K562 (cell line): ENCODE results near the gene PRKCE. TPM values are rescaled to one million over a fixed set of nuclear protein-coding genes. Genes with fewer than 3 reads are reported as not detected.

Source experiments
- ATAC-seq: fragments of 200-7000 bp; cut with Tn5 transposase; 3 replicates; pipeline ENCODE4 v1.9.1; 2020; ENCODE audit warnings: moderate library complexity
- BruUV-seq: library from RNA; stranded (reverse); fragments of 400-500 nt; replicated peaks from 2 replicates; lab custom pipeline; 2021; lab: Mats Ljungman, UMichigan
- CTCF ChIA-PET: fragments of 300-600 bp; formaldehyde crosslinking; extraction: SDS; loops from one replicate; lab custom pipeline; 2021; ENCODE audit warnings: low intra/inter-chr PET ratio; lab: Yijun Ruan, JAX
- POLR2A ChIA-PET: fragments of 300-600, 350-650 bp; sonication (Branson Sonifier 250); formaldehyde crosslinking; extraction: SDS; loops from one replicate; lab custom pipeline; 2021; ENCODE audit warnings: antibody characterized with exemption, inconsistent platforms; lab: Yijun Ruan, JAX
- DNase-seq, 4 experiments: peaks; one replicate each; pipeline versions ENCODE4 v3.0.0 to v3.0.0-alpha.2; 2011 to 2018; ENCODE audit warnings: low spot score in 3 of 4, mixed read lengths in 3 of 4; ENCODE audit errors: extremely low read depth in 1 of 4
- FAIRE-seq: peaks from 2 replicates; lab custom pipeline; 2011; peaks lifted over from hg19 to GRCh38; lab: Jason Lieb, UNC
- H2AFZ ChIP-seq: 2 replicates; pipeline ENCODE4 v1.6.0; 2011; ENCODE audit warnings: low read depth, low read length, control low read depth, inconsistent platforms
- H3K27ac ChIP-seq: fragments of 200-600 bp; 3 replicates; pipeline ENCODE4 v1.8.0; 2011; ENCODE audit warnings: low read depth, mild to moderate bottlenecking, control low read depth, inconsistent platforms, low read length, moderate library complexity, mixed read lengths; ENCODE audit errors: extremely low read depth
- H3K27me3 ChIP-seq, 2 experiments: fragments of 300-600 bp in 1 of 2; 2 replicates in 1 of 2; 3 replicates in 1 of 2; pipeline versions ENCODE4 v1.6.0 to v1.8.0; 2011; ENCODE audit warnings: inconsistent platforms in 2 of 2, low read length in 2 of 2, mild to moderate bottlenecking in 1 of 2, mixed read lengths in 1 of 2, moderate library complexity in 1 of 2; ENCODE audit not compliant: control insufficient read depth in 2 of 2, insufficient read depth in 2 of 2
- H3K36me3 ChIP-seq: fragments of 300-600 bp; 3 replicates; pipeline ENCODE4 v1.8.0; 2011; ENCODE audit warnings: mild to moderate bottlenecking, low read length, inconsistent platforms; ENCODE audit not compliant: control insufficient read depth, insufficient read depth
- H3K4me1 ChIP-seq, 2 experiments: fragments of 200-600 bp in 1 of 2; replicated peaks in 1 of 2; 2 replicates in 1 of 2; 3 replicates in 1 of 2; pipeline versions ENCODE4 v1.5.1 to v1.8.0; 2011; ENCODE audit warnings: inconsistent platforms in 2 of 2, low read length in 2 of 2, mild to moderate bottlenecking in 1 of 2, mixed read lengths in 1 of 2, moderate library complexity in 1 of 2; ENCODE audit not compliant: control insufficient read depth in 2 of 2, insufficient read depth in 2 of 2
- H3K4me2 ChIP-seq: 2 replicates; pipeline ENCODE4 v1.6.1; 2011; ENCODE audit warnings: low read length, control low read depth, inconsistent platforms, mixed read lengths; ENCODE audit not compliant: insufficient read depth
- H3K4me3 ChIP-seq: fragments of 200-600 bp; sonication (generic), shearing (Covaris generic); 2 replicates; pipeline ENCODE4 v1.5.1; 2016; ENCODE audit warnings: control low read depth, inconsistent platforms
- H3K79me2 ChIP-seq: fragments of 200-600 bp; 3 replicates; pipeline ENCODE4 v1.8.0; 2011; ENCODE audit warnings: low read length, inconsistent platforms; ENCODE audit not compliant: control insufficient read depth, insufficient read depth
- H3K9ac ChIP-seq, 2 experiments: 2 replicates each; pipeline versions ENCODE4 v1.6.0 to v1.6.1; 2011; ENCODE audit warnings: low read depth in 2 of 2, low read length in 2 of 2, control low read depth in 1 of 2, inconsistent platforms in 1 of 2, mild to moderate bottlenecking in 1 of 2, mixed read lengths in 1 of 2; ENCODE audit not compliant: insufficient read depth in 1 of 2
- H3K9me1 ChIP-seq: one replicate; pipeline ENCODE4 v1.6.0; 2011; ENCODE audit warnings: inconsistent platforms, mild to moderate bottlenecking, low read length, moderate library complexity; ENCODE audit not compliant: control insufficient read depth, insufficient read depth
- H3K9me3 ChIP-seq: replicated peaks from 2 replicates; pipeline ENCODE4 v1.5.1; 2011; ENCODE audit warnings: low read depth, low read length, inconsistent platforms; ENCODE audit not compliant: control insufficient read depth, insufficient read depth
- H4K20me1 ChIP-seq: replicated peaks from 2 replicates; pipeline ENCODE4 v1.6.1; 2011; ENCODE audit warnings: low read length, inconsistent platforms, mixed read lengths; ENCODE audit not compliant: control insufficient read depth, insufficient read depth
- E2F5 ChIP-seq: sonication (generic); formaldehyde crosslinking; IDR thresholded peaks from 2 replicates; pipeline ENCODE4 v1.8.0; 2022; ENCODE audit warnings: mild to moderate bottlenecking, missing genetic modification reagents
- ELF2 ChIP-seq: fragments of 250-450 bp; sonication (Bioruptor Pico); IDR thresholded peaks from 2 replicates; pipeline ENCODE4 v1.5.0; 2021; ENCODE audit warnings: mild to moderate bottlenecking
- GABPB2 ChIP-seq: fragments of 250-450 bp; sonication (Bioruptor Pico); conservative IDR thresholded peaks from 2 replicates; pipeline ENCODE4 v1.5.1; 2021; ENCODE audit warnings: mild to moderate bottlenecking
- HDAC8 ChIP-seq: fragments of 450-650 bp; IDR thresholded peaks from 2 replicates; pipeline ENCODE4 v1.6.1; 2016; ENCODE audit warnings: mild to moderate bottlenecking, missing genetic modification characterization, moderate library complexity, missing compliant biosample characterization
- KAT8 ChIP-seq: fragments of 450-650 bp; IDR thresholded peaks from 2 replicates; pipeline ENCODE4 v1.6.1; 2016; ENCODE audit warnings: low read depth, mild to moderate bottlenecking
- MYNN ChIP-seq, 2 experiments: sonication (generic); formaldehyde crosslinking in 1 of 2; IDR thresholded peaks; 2 replicates each; pipeline versions ENCODE4 v1.5.0 to v1.6.1; 2016 to 2020; ENCODE audit warnings: antibody characterized with exemption in 1 of 2, missing genetic modification reagents in 1 of 2
- NUFIP1 ChIP-seq: fragments of 450-650 bp; IDR thresholded peaks from 2 replicates; pipeline ENCODE4 v1.6.1; 2018; ENCODE audit not compliant: partially characterized antibody
- SAFB ChIP-seq: fragments of 200-400 bp; formaldehyde crosslinking; IDR thresholded peaks from 2 replicates; pipeline ENCODE4 v1.6.1; 2017; ENCODE audit warnings: low read depth, low read length, borderline replicate concordance
- XRCC5 ChIP-seq: fragments of 200-400 bp; formaldehyde crosslinking; IDR thresholded peaks from 2 replicates; pipeline ENCODE4 v1.6.1; 2017; ENCODE audit warnings: low read depth, mild to moderate bottlenecking, low read length
- ZNF551 ChIP-seq: fragments of 250-450 bp; sonication (Bioruptor Pico); IDR thresholded peaks from 2 replicates; pipeline ENCODE4 v1.5.0; 2021; ENCODE audit warnings: mild to moderate bottlenecking, moderate library complexity
- ZNF583 ChIP-seq: fragments of 250-450 bp; sonication (Bioruptor Pico); IDR thresholded peaks from 2 replicates; pipeline ENCODE4 v1.4.0; 2020
- WGBS: fragments of 100-300 bp; shearing (Covaris generic); methylation state at CpG from one replicate; pipeline ENCODE4 v1.1.6; 2016; ENCODE audit warnings: low coverage, mixed read lengths; ENCODE audit not compliant: insufficient coverage; ENCODE audit errors: missing lambda C conversion rate; 5-methylcytosine and 5-hydroxymethylcytosine counted together
- in situ Hi-C: fragments of 300-500 bp; cut with MboI; formaldehyde crosslinking; loops from 4 replicates; pipeline ENCODE4 v1.15.0; 2018; ENCODE audit warnings: inconsistent platforms, mixed read lengths
- intact Hi-C: fragments of 100-400 bp; cut with micrococcal nuclease; formaldehyde crosslinking; loops from 2 replicates; pipeline ENCODE4 v1.14.2; 2022
- polyA plus RNA-seq, 8 experiments: library from polyadenylated mRNA; depleted of rRNA in 4 of 8; stranded (reverse) in 5 of 8; unstranded in 3 of 8; fragments of >200 nt; fragmentation: Nextera tagmentation in 2 of 8; fragmentation: Illumina TruSeq in 1 of 8; extraction: Ambion mirVana in 2 of 8; extraction: Trizol in 1 of 8; gene quantifications; 2 replicates each; pipeline versions ENCODE4 v1.2.1 to v1.2.3, GENCODE V29; 2011 to 2014; ENCODE audit warnings: inconsistent platforms in 1 of 8, missing spikeins in 1 of 8
- total RNA-seq, 7 experiments: library from RNA; depleted of rRNA in 6 of 7; stranded (reverse); fragments of >200 nt in 6 of 7; fragmentation: Illumina TruSeq in 2 of 7; extraction: Trizol in 2 of 7; gene quantifications; 2 replicates each; pipeline versions ENCODE4 v1.2.1 to v1.2.3, GENCODE V29; 2011 to 2021; ENCODE audit warnings: low replicate concordance in 1 of 7
- TF ChIP-seq, protein P1 (sequence below): fragments of 450-650 bp; formaldehyde crosslinking; IDR thresholded peaks from 2 replicates; pipeline ENCODE4 v1.4.0; 2020; ENCODE audit warnings: mild to moderate bottlenecking, moderate library complexity
- TF ChIP-seq, protein P2 (sequence below): fragments of 250-450 bp; sonication (Bioruptor Pico); IDR thresholded peaks from 2 replicates; pipeline ENCODE4 v1.6.1; 2021; ENCODE audit warnings: mild to moderate bottlenecking

Gene PRKCE
- total and polyA plus RNA-seq, 9 of the 15 experiments (the other 6 are each of a cell fraction or from before 2014, with no cell fraction given): 0.06 to 1.0 (median 0.22) TPM; not detected in 1

DNA sequence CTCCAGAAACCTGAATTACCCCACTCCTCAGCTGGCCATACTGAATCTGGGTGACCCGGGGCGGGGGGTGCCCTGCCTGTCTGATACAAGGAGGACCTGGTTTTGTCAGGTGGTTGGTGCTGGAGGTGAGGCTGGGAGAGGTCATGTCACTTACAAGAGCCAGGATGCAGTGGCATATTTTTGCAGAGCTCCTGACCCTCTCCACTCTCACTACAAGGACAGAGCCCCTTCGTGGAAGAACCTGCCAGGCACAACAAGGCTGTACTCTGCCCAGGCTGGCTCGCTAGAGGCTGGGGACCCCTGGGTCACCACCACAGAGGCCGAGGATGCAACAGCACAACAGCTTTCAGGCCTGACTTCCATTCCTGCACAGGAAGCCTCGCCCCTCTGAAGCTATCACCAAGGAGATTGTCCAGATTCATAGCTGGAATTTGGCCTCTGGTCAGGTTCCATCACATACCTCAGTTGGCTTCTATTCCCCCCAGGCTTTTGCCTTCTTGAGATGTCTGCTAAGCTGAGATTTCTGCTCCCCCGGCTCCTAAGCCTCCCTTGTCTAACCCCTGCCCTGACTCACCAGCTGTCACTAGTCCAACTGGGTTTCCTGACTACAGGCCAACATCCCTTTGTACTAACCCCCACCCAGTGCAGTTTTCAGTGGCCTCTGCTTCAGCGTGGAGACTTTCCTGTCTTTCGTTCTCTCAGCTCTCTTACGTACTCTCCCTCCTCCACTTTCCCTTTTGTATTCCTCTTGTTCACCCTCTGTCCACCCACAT, 513.2 kb downstream of the PRKCE start (continued):
- TF ChIP-seq, protein P1, sequence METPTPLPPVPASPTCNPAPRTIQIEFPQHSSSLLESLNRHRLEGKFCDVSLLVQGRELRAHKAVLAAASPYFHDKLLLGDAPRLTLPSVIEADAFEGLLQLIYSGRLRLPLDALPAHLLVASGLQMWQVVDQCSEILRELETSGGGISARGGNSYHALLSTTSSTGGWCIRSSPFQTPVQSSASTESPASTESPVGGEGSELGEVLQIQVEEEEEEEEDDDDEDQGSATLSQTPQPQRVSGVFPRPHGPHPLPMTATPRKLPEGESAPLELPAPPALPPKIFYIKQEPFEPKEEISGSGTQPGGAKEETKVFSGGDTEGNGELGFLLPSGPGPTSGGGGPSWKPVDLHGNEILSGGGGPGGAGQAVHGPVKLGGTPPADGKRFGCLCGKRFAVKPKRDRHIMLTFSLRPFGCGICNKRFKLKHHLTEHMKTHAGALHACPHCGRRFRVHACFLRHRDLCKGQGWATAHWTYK: no peak
- TF ChIP-seq SAFB: no peak
- no peak for TF ChIP-seq NUFIP1
- TF ChIP-seq ELF2: no peak
- TF ChIP-seq ZNF551 (CRISPR knock-in tag): no peak
- TF ChIP-seq GABPB2 (CRISPR knock-in tag): no peak
- TF ChIP-seq MYNN (IDR thresholded peaks at IDR 0.05): no peak
- TF ChIP-seq MYNN (CRISPR knock-in tag; IDR thresholded peaks at IDR 0.05): no peak
- TF ChIP-seq ZNF583 (CRISPR knock-in tag): no peak
- TF ChIP-seq, protein P2, sequence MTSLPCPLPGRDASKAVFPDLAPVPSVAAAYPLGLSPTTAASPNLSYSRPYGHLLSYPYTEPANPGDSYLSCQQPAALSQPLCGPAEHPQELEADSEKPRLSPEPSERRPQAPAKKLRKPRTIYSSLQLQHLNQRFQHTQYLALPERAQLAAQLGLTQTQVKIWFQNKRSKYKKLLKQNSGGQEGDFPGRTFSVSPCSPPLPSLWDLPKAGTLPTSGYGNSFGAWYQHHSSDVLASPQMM (CRISPR knock-in tag): no peak

- ATAC-seq: no peak
- no peaks in the 10 kb centered on the region for H3K4me1 ChIP-seq
- no peak for FAIRE-seq
- intact Hi-C loops: no loop called here
- no peak overlapping the region for H3K27ac ChIP-seq
- whole genome bisulfite sequencing: 0% methylated on average over 9 of the region's 9 CpGs
- no peak overlapping the region for H3K4me2 ChIP-seq
- in situ Hi-C loops: no loop called here
- no peak overlapping the region for H3K9ac ChIP-seq
- H3K9me1 ChIP-seq: no peaks in the 10 kb centered on the region
- no peak overlapping the region for H3K4me3 ChIP-seq
- H3K79me2 ChIP-seq: no peaks in the 10 kb centered on the region
- BruUV-seq: no TSS peak
- DNase-seq: no peak
- H3K9me3 ChIP-seq: no peaks in the 10 kb centered on the region
- H2AFZ ChIP-seq: no peak overlapping the region
- ChIA-PET CTCF (no interaction called here), POLR2A (no interaction called here)
- H4K20me1 ChIP-seq: no peaks in the 10 kb centered on the region; the same call in 1 of the 2 replicates
- H3K36me3 ChIP-seq: no peaks in the 10 kb centered on the region
- peaks cover 16 to 62% of the 10 kb centered on the region in 2 experiments; a peak in 4 of 5 replicates for H3K27me3 ChIP-seq
- TF ChIP-seq HDAC8 (tag) (no peak), XRCC5 (no peak), KAT8 (no peak), E2F5 (CRISPR knock-in tag) (no peak)
These were observed 514.4 kb downstream of the PRKCE start for GRCh38 chr2:46165916-46166315.
